ENCODE results near the gene LONRF2. TPM values are rescaled to one million over a fixed set of nuclear protein-coding genes. Genes with fewer than 3 reads are reported as not detected.

LONRF2 gene
- total and polyA plus RNA-seq, 2 of the 13 experiments (the other 11 are each of a cell fraction or from before 2014, with no cell fraction given): not detected

DNA sequence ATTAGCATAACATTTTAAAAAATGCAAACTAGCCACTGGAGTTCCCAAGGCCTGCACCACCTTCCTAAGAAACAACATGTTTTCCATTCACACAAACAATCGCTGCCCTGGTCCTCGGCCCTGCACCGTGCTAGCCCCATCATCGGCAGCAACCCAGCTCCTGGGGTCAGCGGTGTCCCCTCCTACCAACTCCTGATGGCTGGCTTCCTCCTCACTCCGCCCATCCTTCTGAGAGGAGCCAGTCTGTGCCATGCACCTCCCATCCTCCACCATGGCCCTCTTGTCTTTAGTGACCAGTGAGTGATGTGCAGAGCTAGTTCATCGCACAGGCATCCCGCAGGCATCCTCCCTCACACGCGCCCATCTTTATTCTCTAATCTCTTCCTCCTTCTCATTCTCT is 81.9 kb downstream of the LONRF2 start:
- intact Hi-C loops (cut with micrococcal nuclease; ENCODE audit: unreplicated experiment): no loop called here
- Histone ChIP-seq H3K79me2 (ENCODE audit: insufficient read depth, low read length) (no peaks in the 10 kb centered on the region), H3K9me3 (ENCODE audit: low read length) (no peaks in the 10 kb centered on the region), H4K20me1 (ENCODE audit: insufficient read depth, low read length) (no peaks in the 10 kb centered on the region; the same call in 1 of the 2 replicates), H3K9ac (ENCODE audit: insufficient read depth, low read depth, low read length) (no peak overlapping the region), H3K36me3 (replicated peaks in 1 of 2; ENCODE audit: control insufficient read depth in 1 of 2, insufficient read depth in 2 of 2, low read length in 2 of 2) (no peaks in the 10 kb centered on the region), H2AFZ (ENCODE audit: low read length) (no peak overlapping the region), H3K27me3 (ENCODE audit: control insufficient read depth in 1 of 2, insufficient read depth in 2 of 2, low read length in 2 of 2) (peaks cover 0 to 16% of the 10 kb centered on the region in 2 experiments; a peak in 3 of 5 replicates), H3K4me1 (ENCODE audit: insufficient read depth, low read length) (no peaks in the 10 kb centered on the region), H3K4me3 (replicated peaks in 1 of 3; ENCODE audit: insufficient read depth in 1 of 3, low read depth in 2 of 3, low read length in 3 of 3) (no peak overlapping the region), H3K27ac (ENCODE audit: extremely low read length, insufficient read depth, low read length) (no peak overlapping the region), H3K4me2 (ENCODE audit: low read depth, low read length) (no peak overlapping the region)
- no TSS peak for BruUV-seq (replicated peaks)
- WGBS (ENCODE audit: low lambda C conversion rate): 58% methylated on average over 10 of the region's 10 CpGs
- in situ Hi-C loops (cut with HindIII; ENCODE audit: extremely low pct_ligation_motif_present, low pct_unique_long_range_greater_than_20kb): loop anchor here (10.0 kb wide), 2 partner anchors 426 to 516 kb away; no protein-coding TSS in a partner anchor
- TF ChIP-seq HES4 (CRISPR knock-in tag; IDR thresholded peaks at IDR 0.05; ENCODE audit: borderline replicate concordance) (no peak), ZNF703 (CRISPR knock-in tag; IDR thresholded peaks at IDR 0.05; ENCODE audit: borderline replicate concordance) (no peak), ZNF747 (CRISPR knock-in tag; IDR thresholded peaks at IDR 0.05; ENCODE audit: borderline replicate concordance) (no peak)
- TF ChIP-seq, protein P1, sequence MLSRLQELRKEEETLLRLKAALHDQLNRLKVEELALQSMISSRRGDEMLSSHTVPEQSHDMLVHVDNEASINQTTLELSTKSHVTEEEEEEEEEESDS (CRISPR knock-in tag; IDR thresholded peaks at IDR 0.05; ENCODE audit: borderline replicate concordance): no peak
- ChIA-PET POLR2A (no interaction called here), CTCF (ENCODE audit: low intra/inter-chr PET ratio, low total read pairs) (interaction anchor here (4.5 kb wide), 1 partner anchor 681 kb away, joined by 51 read pairs; no protein-coding TSS in a partner anchor)
- no peak for DNase-seq (ENCODE audit: low spot score)
- FAIRE-seq: no peak
- ATAC-seq: no peak

- Histone ChIP-seq H3K27me3 (ENCODE audit: control insufficient read depth in 1 of 2, insufficient read depth in 2 of 2, low read length in 2 of 2) (peaks cover 0 to 17% of the 10 kb centered on the region in 2 experiments; a peak in 3 of 5 replicates), H4K20me1 (ENCODE audit: insufficient read depth, low read length) (no peaks in the 10 kb centered on the region; the same call in 1 of the 2 replicates), H3K4me3 (replicated peaks in 1 of 3; ENCODE audit: insufficient read depth in 1 of 3, low read depth in 2 of 3, low read length in 3 of 3) (no peak overlapping the region), H3K9ac (ENCODE audit: insufficient read depth, low read depth, low read length) (no peak overlapping the region), H2AFZ (ENCODE audit: low read length) (no peak overlapping the region), H3K36me3 (replicated peaks in 1 of 2; ENCODE audit: control insufficient read depth in 1 of 2, insufficient read depth in 2 of 2, low read length in 2 of 2) (no peaks in the 10 kb centered on the region), H3K4me2 (ENCODE audit: low read depth, low read length) (no peak overlapping the region), H3K9me3 (ENCODE audit: low read length) (no peaks in the 10 kb centered on the region), H3K79me2 (ENCODE audit: insufficient read depth, low read length) (no peaks in the 10 kb centered on the region), H3K4me1 (ENCODE audit: insufficient read depth, low read length) (no peaks in the 10 kb centered on the region), H3K27ac (ENCODE audit: extremely low read length, insufficient read depth, low read length) (no peak overlapping the region)
- ChIA-PET CTCF (ENCODE audit: low intra/inter-chr PET ratio, low total read pairs) (interaction anchor here (4.5 kb wide), 1 partner anchor 680 kb away, joined by 51 read pairs; no protein-coding TSS in a partner anchor), POLR2A (no interaction called here)
- no TSS peak for BruUV-seq (replicated peaks)
- DNase-seq (ENCODE audit: low spot score): no peak
- in situ Hi-C loops (cut with HindIII; ENCODE audit: extremely low pct_ligation_motif_present, low pct_unique_long_range_greater_than_20kb): loop anchor here (10.0 kb wide), 2 partner anchors 425 to 515 kb away; no protein-coding TSS in a partner anchor
- intact Hi-C loops (cut with micrococcal nuclease; ENCODE audit: unreplicated experiment): no loop called here
- no peak for FAIRE-seq
- TF ChIP-seq, protein P2, sequence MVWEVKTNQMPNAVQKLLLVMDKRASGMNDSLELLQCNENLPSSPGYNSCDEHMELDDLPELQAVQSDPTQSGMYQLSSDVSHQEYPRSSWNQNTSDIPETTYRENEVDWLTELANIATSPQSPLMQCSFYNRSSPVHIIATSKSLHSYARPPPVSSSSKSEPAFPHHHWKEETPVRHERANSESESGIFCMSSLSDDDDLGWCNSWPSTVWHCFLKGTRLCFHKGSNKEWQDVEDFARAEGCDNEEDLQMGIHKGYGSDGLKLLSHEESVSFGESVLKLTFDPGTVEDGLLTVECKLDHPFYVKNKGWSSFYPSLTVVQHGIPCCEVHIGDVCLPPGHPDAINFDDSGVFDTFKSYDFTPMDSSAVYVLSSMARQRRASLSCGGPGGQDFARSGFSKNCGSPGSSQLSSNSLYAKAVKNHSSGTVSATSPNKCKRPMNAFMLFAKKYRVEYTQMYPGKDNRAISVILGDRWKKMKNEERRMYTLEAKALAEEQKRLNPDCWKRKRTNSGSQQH (CRISPR knock-in tag; IDR thresholded peaks at IDR 0.05; ENCODE audit: low read depth): no peak
- TF ChIP-seq ZC3H13 (CRISPR knock-in tag; IDR thresholded peaks at IDR 0.05) (no peak), ZFP36L1 (CRISPR knock-in tag; IDR thresholded peaks at IDR 0.05) (no peak), HCFC1 (IDR thresholded peaks at IDR 0.05; ENCODE audit: low read depth, low read length) (no peak), ZIK1 (CRISPR knock-in tag; IDR thresholded peaks at IDR 0.05; ENCODE audit: borderline replicate concordance, low read depth) (no peak), SMARCE1 (IDR thresholded peaks at IDR 0.05; ENCODE audit: borderline replicate concordance) (no peak), PBX3 (CRISPR knock-in tag; IDR thresholded peaks at IDR 0.05; ENCODE audit: borderline replicate concordance) (no peak), ZNF670 (CRISPR knock-in tag; IDR thresholded peaks at IDR 0.05; ENCODE audit: borderline replicate concordance) (no peak)
- WGBS (ENCODE audit: low lambda C conversion rate): 24% methylated on average over 11 of the region's 12 CpGs
- ATAC-seq: no peak
Observed at GRCh38 chr2:100239486-100240210, 82.7 kb downstream of the LONRF2 start.
